Transverse colon (tissue), 3 donors: ENCODE results near the gene CREB3L4.

ENCODE experiments used
- POLR2A ChIP-seq: fragments of 450-650 bp; IDR thresholded peaks from one replicate; pipeline ENCODE4 v1.6.1; 2016; ENCODE audit warnings: antibody characterized with exemption, mild to moderate bottlenecking, moderate library complexity
- TF ChIP-seq, protein P1 (sequence below), 5 experiments: fragments of 200-600 bp in 3 of 5; fragments of 450-650 bp in 2 of 5; sonication (generic) in 3 of 5; IDR thresholded peaks; 1 replicate in 2 of 5; 2 replicates in 3 of 5; pipeline ENCODE4 v1.5.1; 2016 to 2017; ENCODE audit warnings: antibody characterized with exemption in 5 of 5, inconsistent platforms in 3 of 5, mild to moderate bottlenecking in 2 of 5, moderate library complexity in 1 of 5

DNA sequence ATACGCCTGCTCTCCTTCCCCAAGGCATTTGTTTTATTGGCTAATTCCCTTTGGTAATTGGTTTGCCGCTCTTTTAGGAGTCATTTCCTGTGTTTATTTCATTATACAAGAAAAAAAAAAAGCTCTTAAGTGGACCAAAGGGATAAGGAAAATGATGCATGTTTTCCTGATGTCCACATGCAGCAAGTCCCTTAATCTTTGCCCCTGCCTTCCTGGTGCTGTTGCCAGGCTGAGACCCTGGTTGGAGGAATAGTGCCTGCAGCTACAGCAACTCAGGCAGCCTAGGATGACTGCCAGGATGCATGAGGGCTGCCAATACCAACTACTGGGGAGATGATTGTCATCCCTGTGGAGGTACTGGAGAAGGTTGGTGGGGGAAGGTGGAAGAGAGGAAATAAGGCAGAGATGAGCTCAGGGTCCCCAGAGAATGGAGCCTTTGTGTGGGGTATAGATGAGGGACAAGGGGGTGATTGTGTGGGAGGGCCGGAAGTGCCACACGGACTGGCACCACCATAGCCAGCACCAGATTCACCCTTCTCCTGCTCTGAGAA is 38.8 kb upstream of the CREB3L4 start:
- TF ChIP-seq, protein P1, sequence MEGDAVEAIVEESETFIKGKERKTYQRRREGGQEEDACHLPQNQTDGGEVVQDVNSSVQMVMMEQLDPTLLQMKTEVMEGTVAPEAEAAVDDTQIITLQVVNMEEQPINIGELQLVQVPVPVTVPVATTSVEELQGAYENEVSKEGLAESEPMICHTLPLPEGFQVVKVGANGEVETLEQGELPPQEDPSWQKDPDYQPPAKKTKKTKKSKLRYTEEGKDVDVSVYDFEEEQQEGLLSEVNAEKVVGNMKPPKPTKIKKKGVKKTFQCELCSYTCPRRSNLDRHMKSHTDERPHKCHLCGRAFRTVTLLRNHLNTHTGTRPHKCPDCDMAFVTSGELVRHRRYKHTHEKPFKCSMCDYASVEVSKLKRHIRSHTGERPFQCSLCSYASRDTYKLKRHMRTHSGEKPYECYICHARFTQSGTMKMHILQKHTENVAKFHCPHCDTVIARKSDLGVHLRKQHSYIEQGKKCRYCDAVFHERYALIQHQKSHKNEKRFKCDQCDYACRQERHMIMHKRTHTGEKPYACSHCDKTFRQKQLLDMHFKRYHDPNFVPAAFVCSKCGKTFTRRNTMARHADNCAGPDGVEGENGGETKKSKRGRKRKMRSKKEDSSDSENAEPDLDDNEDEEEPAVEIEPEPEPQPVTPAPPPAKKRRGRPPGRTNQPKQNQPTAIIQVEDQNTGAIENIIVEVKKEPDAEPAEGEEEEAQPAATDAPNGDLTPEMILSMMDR (IDR thresholded peaks at IDR 0.05), result no peak
- TF ChIP-seq POLR2A, result no peak
